Smooth muscle cell (in vitro differentiated cells): ENCODE measurements around the gene PI4KA. TPM values are rescaled to one million over a fixed set of nuclear protein-coding genes. Genes with fewer than 3 reads are reported as not detected.

Source experiments
- DNase-seq: peaks from one replicate; lab custom pipeline; 2025; ENCODE audit not compliant: unreplicated experiment; lab: John Stamatoyannopoulos, UW
- H2AFZ ChIP-seq: fragments of 200-600 bp; sonication (generic); 2 replicates; pipeline ENCODE4 v1.6.0; 2016; ENCODE audit warnings: antibody characterized with exemption, low read depth, mild to moderate bottlenecking
- H3F3A ChIP-seq: fragments of 200-600 bp; sonication (generic); 2 replicates; pipeline ENCODE4 v1.6.0; 2017; ENCODE audit warnings: antibody characterized with exemption, low read depth
- H3K27ac ChIP-seq: fragments of 200-600 bp; sonication (generic); 2 replicates; pipeline ENCODE4 v1.5.1; 2016; ENCODE audit warnings: low read depth, mild to moderate bottlenecking
- H3K27me3 ChIP-seq: fragments of 200-600 bp; sonication (generic); 2 replicates; pipeline ENCODE4 v1.6.1; 2016; ENCODE audit warnings: low read depth, mild to moderate bottlenecking
- H3K36me3 ChIP-seq: fragments of 200-600 bp; sonication (generic); 2 replicates; pipeline ENCODE4 v1.5.1; 2016; ENCODE audit warnings: low read depth
- H3K4me1 ChIP-seq: fragments of 200-600 bp; sonication (generic); 2 replicates; pipeline ENCODE4 v1.5.1; 2016; ENCODE audit warnings: low read depth
- H3K4me2 ChIP-seq: fragments of 200-600 bp; sonication (generic); 2 replicates; pipeline ENCODE4 v1.6.0; 2016; ENCODE audit warnings: mild to moderate bottlenecking
- H3K4me3 ChIP-seq: fragments of 200-600 bp; sonication (generic); 2 replicates; pipeline ENCODE4 v1.5.1; 2016; ENCODE audit warnings: mild to moderate bottlenecking
- H3K79me2 ChIP-seq: fragments of 200-600 bp; sonication (generic); 2 replicates; pipeline ENCODE4 v1.6.0; 2016; ENCODE audit warnings: low read depth, mild to moderate bottlenecking
- H3K9ac ChIP-seq: fragments of 200-600 bp; sonication (generic); 2 replicates; pipeline ENCODE4 v1.6.0; 2016; ENCODE audit warnings: low read depth
- H3K9me3 ChIP-seq: fragments of 200-600 bp; sonication (generic); replicated peaks from 2 replicates; pipeline ENCODE4 v1.5.1; 2016; ENCODE audit warnings: low read depth
- H4K20me1 ChIP-seq: fragments of 200-600 bp; sonication (generic); 2 replicates; pipeline ENCODE4 v1.6.0; 2016; ENCODE audit warnings: low read depth
- WGBS: methylation state at CpG from one replicate; pipeline ENCODE4 v1.1.7; 2016; ENCODE audit warnings: low lambda C conversion rate; 5-methylcytosine and 5-hydroxymethylcytosine counted together
- polyA plus RNA-seq: library from polyadenylated mRNA; unstranded; fragments of >200 nt; fragmentation: Nextera tagmentation; extraction: Ambion mirVana; gene quantifications from 2 replicates; pipeline ENCODE4 v1.2.1, GENCODE V29; 2016
- total RNA-seq: library from RNA; depleted of rRNA; stranded (reverse); fragments of >200 nt; gene quantifications from 2 replicates; pipeline ENCODE4 v1.2.3, GENCODE V29; 2014
- TF ChIP-seq, protein P1 (sequence below): fragments of 200-600 bp; sonication (generic); IDR thresholded peaks from 2 replicates; pipeline ENCODE4 v1.5.1; 2017; ENCODE audit warnings: borderline replicate concordance, mild to moderate bottlenecking, antibody characterized with exemption; ENCODE audit not compliant: insufficient read depth, poor library complexity, severe bottlenecking

Gene PI4KA
- total and polyA plus RNA-seq, 2 experiments from 2014 or later: 23.5 to 33.2 TPM

DNA sequence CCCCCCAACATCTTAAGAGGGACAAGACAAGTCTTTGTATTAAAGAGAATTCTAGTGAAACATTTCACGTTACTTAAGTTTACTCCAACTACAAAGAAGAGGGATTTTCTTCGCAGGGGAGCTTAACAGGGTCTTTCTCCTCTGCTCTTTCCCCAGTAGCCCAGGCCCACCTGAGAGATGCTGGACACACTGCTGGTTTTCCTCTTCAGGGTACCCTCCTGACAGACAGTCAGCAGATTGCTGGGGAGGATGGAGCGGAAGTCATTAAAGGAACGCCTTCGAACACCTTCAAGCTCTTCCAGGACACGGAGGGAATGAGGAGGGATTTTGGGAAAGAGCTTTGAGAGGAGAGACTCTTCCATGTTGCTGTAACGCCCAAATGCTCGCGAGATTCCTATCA, 39.1 kb downstream of the PI4KA start:
- Histone ChIP-seq H3K4me2 (no peak overlapping the region), H3K4me1 (no peaks in the 10 kb centered on the region), H3K27ac (no peak overlapping the region), H3K36me3 (peaks cover 5% of the 10 kb centered on the region), H3K79me2 (no peaks in the 10 kb centered on the region), H3F3A (no peaks in the 10 kb centered on the region), H2AFZ (no peak overlapping the region), H3K27me3 (no peaks in the 10 kb centered on the region), H4K20me1 (no peaks in the 10 kb centered on the region), H3K4me3 (no peak overlapping the region), H3K9me3 (no peaks in the 10 kb centered on the region), H3K9ac (no peak overlapping the region)
- 98% methylated on average over 9 of the region's 9 CpGs for WGBS
- DNase-seq: no peak
- TF ChIP-seq, protein P1, sequence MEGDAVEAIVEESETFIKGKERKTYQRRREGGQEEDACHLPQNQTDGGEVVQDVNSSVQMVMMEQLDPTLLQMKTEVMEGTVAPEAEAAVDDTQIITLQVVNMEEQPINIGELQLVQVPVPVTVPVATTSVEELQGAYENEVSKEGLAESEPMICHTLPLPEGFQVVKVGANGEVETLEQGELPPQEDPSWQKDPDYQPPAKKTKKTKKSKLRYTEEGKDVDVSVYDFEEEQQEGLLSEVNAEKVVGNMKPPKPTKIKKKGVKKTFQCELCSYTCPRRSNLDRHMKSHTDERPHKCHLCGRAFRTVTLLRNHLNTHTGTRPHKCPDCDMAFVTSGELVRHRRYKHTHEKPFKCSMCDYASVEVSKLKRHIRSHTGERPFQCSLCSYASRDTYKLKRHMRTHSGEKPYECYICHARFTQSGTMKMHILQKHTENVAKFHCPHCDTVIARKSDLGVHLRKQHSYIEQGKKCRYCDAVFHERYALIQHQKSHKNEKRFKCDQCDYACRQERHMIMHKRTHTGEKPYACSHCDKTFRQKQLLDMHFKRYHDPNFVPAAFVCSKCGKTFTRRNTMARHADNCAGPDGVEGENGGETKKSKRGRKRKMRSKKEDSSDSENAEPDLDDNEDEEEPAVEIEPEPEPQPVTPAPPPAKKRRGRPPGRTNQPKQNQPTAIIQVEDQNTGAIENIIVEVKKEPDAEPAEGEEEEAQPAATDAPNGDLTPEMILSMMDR: no peak

DNA sequence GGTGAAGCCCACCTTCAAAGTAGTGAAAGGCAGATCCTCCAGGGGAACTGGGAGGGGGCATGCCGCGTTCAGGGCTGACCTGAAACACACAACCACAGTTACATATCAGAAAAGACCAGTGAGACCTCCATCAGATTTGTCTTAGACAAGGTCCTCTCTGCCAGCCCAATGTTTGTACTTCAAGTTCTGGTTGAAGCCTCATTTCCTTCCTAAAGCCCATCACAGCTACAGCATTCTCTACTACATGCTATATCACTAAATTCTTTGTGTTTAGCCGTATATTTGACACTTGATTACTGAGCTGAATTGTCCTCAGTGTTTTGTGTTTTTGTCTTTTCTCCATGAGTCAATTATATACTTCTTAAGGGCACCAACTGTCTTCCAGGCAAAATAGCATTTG, 40.1 kb downstream of the PI4KA start:
- WGBS: 97% methylated on average over 3 of the region's 3 CpGs
- Histone ChIP-seq H3K9me3 (no peaks in the 10 kb centered on the region), H3K27ac (no peak overlapping the region), H2AFZ (no peak overlapping the region), H3K4me1 (no peaks in the 10 kb centered on the region), H3K27me3 (no peaks in the 10 kb centered on the region), H3K9ac (no peak overlapping the region), H3K79me2 (no peaks in the 10 kb centered on the region), H3K4me2 (no peak overlapping the region), H3K4me3 (no peak overlapping the region), H3K36me3 (peaks cover 5% of the 10 kb centered on the region), H3F3A (no peaks in the 10 kb centered on the region), H4K20me1 (no peaks in the 10 kb centered on the region)
- TF ChIP-seq, protein P1: no peak
- no peak for DNase-seq

DNA sequence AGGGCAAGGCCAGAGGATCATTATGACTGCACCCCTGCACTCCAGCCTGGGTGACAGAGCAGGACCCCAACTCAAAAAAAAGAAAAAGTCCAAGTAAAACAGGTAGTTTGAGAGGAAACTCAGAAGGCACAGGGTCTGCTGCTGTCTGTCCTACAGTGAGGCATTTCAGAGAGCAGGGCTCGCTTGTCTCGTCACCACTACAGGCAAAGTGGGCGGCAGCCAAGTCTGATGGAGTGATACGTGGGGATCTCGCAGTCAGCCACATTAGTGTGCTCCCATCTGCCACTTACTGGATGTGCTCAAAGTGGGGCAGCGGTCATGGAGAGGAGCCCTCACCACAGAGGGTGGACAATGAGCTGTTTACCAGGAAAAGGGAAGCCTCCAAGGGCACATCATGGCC, 42.1 kb downstream of the PI4KA start:
- Histone ChIP-seq H3K79me2 (no peaks in the 10 kb centered on the region), H3K4me1 (no peaks in the 10 kb centered on the region), H3K36me3 (peaks cover 3% of the 10 kb centered on the region), H3K27ac (no peak overlapping the region), H3K9ac (no peak overlapping the region), H3K9me3 (no peaks in the 10 kb centered on the region), H3K27me3 (no peaks in the 10 kb centered on the region), H2AFZ (no peak overlapping the region), H4K20me1 (no peaks in the 10 kb centered on the region), H3K4me2 (no peak overlapping the region), H3K4me3 (no peak overlapping the region), H3F3A (no peaks in the 10 kb centered on the region)
- no peak for DNase-seq
- WGBS: over 99% methylated on average over 6 of the region's 6 CpGs
- TF ChIP-seq, protein P1: no peak

GRCh38 chr22:20815477-20816050, 43.0 kb downstream of the PI4KA start:
- H2AFZ ChIP-seq: no peak overlapping the region
- H4K20me1 ChIP-seq: no peaks in the 10 kb centered on the region
- no peaks in the 10 kb centered on the region for H3K79me2 ChIP-seq
- no peaks in the 10 kb centered on the region for H3F3A ChIP-seq
- peaks cover 3% of the 10 kb centered on the region for H3K36me3 ChIP-seq
- no peak overlapping the region for H3K4me2 ChIP-seq
- no peaks in the 10 kb centered on the region for H3K27me3 ChIP-seq
- no peak overlapping the region for H3K27ac ChIP-seq
- no peaks in the 10 kb centered on the region for H3K9me3 ChIP-seq
- H3K4me3 ChIP-seq: no peak overlapping the region
- WGBS: 95% methylated on average over 9 of the region's 9 CpGs
- H3K4me1 ChIP-seq: no peaks in the 10 kb centered on the region
- TF ChIP-seq, protein P1: no peak
- H3K9ac ChIP-seq: no peak overlapping the region
- DNase-seq: no peak
